Left cardiac atrium (tissue), 4 donors: ENCODE results near the gene CPT2. TPM values are rescaled to one million over a fixed set of nuclear protein-coding genes. Genes with fewer than 3 reads are reported as not detected.

Source experiments
- ATAC-seq, 2 donors: fragments of 200-7000 bp; cut with Tn5 transposase; one replicate each; pipeline ENCODE4 v1.9.1; 2020; ENCODE audit warnings: mild to moderate bottlenecking in 2 of 2, moderate library complexity in 2 of 2
- DNase-seq: peaks from one replicate; pipeline ENCODE4 v3.0.0-alpha.2; 2020
- intact Hi-C, 2 donors: fragments of 100-400 bp; cut with DNase I; formaldehyde crosslinking; loops; one replicate each; pipeline versions ENCODE4 v1.14.1 to v1.15.1; 2022 to 2023
- total RNA-seq, 2 donors: library from RNA; stranded (reverse); fragmentation: NEBNext Ultra II Directional; extraction: Animal tissue kit (Norgen Biotek cat#: 25700); gene quantifications; one replicate each; pipeline ENCODE4 v1.2.1, GENCODE V29; 2021
- donor health status: DM: no; HTN: yes; CAD: no.
- donor health status: DM: no; HTN: yes; CAD: no; lungs with severe emphysema.
- donor health status: DM: yes; HTN: yes; CAD: no.
- donor health status: Dilated cardiomyopathy.

CPT2 gene
- total RNA-seq, 2 donors from 2014 or later: 15.2 to 16.7 TPM

- DNase-seq (no peak), ATAC-seq (no peak)
- intact Hi-C loops: no loop called here
Observed at GRCh38 chr1:53206735-53207379, 10.2 kb downstream of the CPT2 start.

- ATAC-seq: peak in 1 of 2 donors; percentile 62
- no peak for DNase-seq
- intact Hi-C loops: no loop called here
Observed at GRCh38 chr1:53207726-53208125, 11.1 kb downstream of the CPT2 start.

- intact Hi-C loops: no loop called here
- ATAC-seq (no peak), DNase-seq (no peak)
Observed at GRCh38 chr1:53210352-53210751, 13.7 kb downstream of the CPT2 start.

GRCh38 chr1:53210954-53211353, 14.3 kb downstream of the CPT2 start:
- DNase-seq (no peak), ATAC-seq (peak in 1 of 2 donors; percentile 15)
- intact Hi-C loops: no loop called here

- intact Hi-C loops: no loop called here
- no peak for ATAC-seq
- DNase-seq: no peak
Observed at GRCh38 chr1:53214376-53214940, 17.8 kb downstream of the CPT2 start.

- intact Hi-C loops: no loop called here
- DNase-seq (no peak), ATAC-seq (no peak)
Observed at GRCh38 chr1:53218201-53218600, 21.6 kb downstream of the CPT2 start.

- ATAC-seq (no peak), DNase-seq (no peak)
- intact Hi-C loops: no loop called here
Observed at GRCh38 chr1:53219711-53220110, 23.1 kb downstream of the CPT2 start.

- ATAC-seq (peak; percentile 98 to 99), DNase-seq (peak; percentile 97)
- intact Hi-C loops: no loop called here
Observed at GRCh38 chr1:53220171-53220961, 23.7 kb downstream of the CPT2 start, which contains the start of gene CZIB. CZIB (minus strand) TSS chr1:53220634; CDS start chr1:53220575, 59 bp downstream.

- intact Hi-C loops: no loop called here
- no peak for ATAC-seq
Observed at GRCh38 chr1:53220962-53221286, 24.3 kb downstream of the CPT2 start.

GRCh38 chr1:53237638-53238037, 41.0 kb downstream of the CPT2 start:
- intact Hi-C loops: no loop called here

More at GRCh38 chr1:53220962-53221286, 24.3 kb downstream of the CPT2 start:
- no peak for DNase-seq

GRCh38 chr1:53238197-53239155, 41.9 kb downstream of the CPT2 start, which contains the start of gene MAGOH:
MAGOH (minus strand) TSS chr1:53238518; CDS start chr1:53238448, 70 bp downstream.
- DNase-seq (peak; percentile 94), ATAC-seq (peak; percentile 98 to 99)
- intact Hi-C loops: no loop called here

More at GRCh38 chr1:53237638-53238037, 41.0 kb downstream of the CPT2 start:
- DNase-seq (no peak), ATAC-seq (no peak)

GRCh38 chr1:53241828-53242227, 45.2 kb downstream of the CPT2 start:
- no peak for ATAC-seq
- DNase-seq: no peak
- intact Hi-C loops: no loop called here

- DNase-seq (no peak), ATAC-seq (no peak)
- intact Hi-C loops: no loop called here
Observed at GRCh38 chr1:53242381-53242780, 45.8 kb downstream of the CPT2 start.

- DNase-seq: no peak
- no peak for ATAC-seq
- intact Hi-C loops: no loop called here
Observed at GRCh38 chr1:53244141-53244540, 47.5 kb downstream of the CPT2 start.

GRCh38 chr1:53246261-53247134, 49.9 kb downstream of the CPT2 start:
- no peak for DNase-seq
- ATAC-seq: no peak
- intact Hi-C loops: no loop called here

- ATAC-seq (no peak), DNase-seq (no peak)
- intact Hi-C loops: no loop called here
Observed at GRCh38 chr1:53249706-53250105, 53.1 kb downstream of the CPT2 start.

GRCh38 chr1:53250325-53250724, 53.7 kb downstream of the CPT2 start:
- ATAC-seq (no peak), DNase-seq (no peak)
- intact Hi-C loops: no loop called here

- no peak for DNase-seq
- intact Hi-C loops: no loop called here
Observed at GRCh38 chr1:53254011-53254640, 57.5 kb downstream of the CPT2 start.

More at GRCh38 chr1:53254011-53254640, 57.5 kb downstream of the CPT2 start:
- peak in 1 of 2 donors; percentile 15 for ATAC-seq
